H1 (cell line): ENCODE results near the gene UFD1. TPM values are rescaled to one million over a fixed set of nuclear protein-coding genes. Genes with fewer than 3 reads are reported as not detected.

Experiments used
- BACH1 ChIP-seq: IDR thresholded peaks from 2 replicates; pipeline ENCODE4 v1.6.1; 2012; ENCODE audit warnings: low read length, improper control_type of control experiment
- CEBPB ChIP-seq: IDR thresholded peaks from 2 replicates; pipeline ENCODE4 v1.6.1; 2012; ENCODE audit warnings: low read depth, low read length
- CHD1 ChIP-seq: IDR thresholded peaks from 2 replicates; pipeline ENCODE4 v1.6.1; 2012; ENCODE audit warnings: low read depth, low read length, improper control_type of control experiment
- EGR1 ChIP-seq: IDR thresholded peaks from 2 replicates; pipeline ENCODE4 v1.6.1; 2011; ENCODE audit warnings: low read depth, low read length, borderline replicate concordance
- FOSL1 ChIP-seq: IDR thresholded peaks from 2 replicates; pipeline ENCODE4 v1.6.1; 2011; ENCODE audit warnings: mild to moderate bottlenecking, low read depth, low read length, moderate library complexity; ENCODE audit not compliant: insufficient read depth
- HDAC2 ChIP-seq, 2 experiments: fragments of 300-600 bp in 1 of 2; sonication (generic) in 1 of 2; IDR thresholded peaks; 2 replicates each; pipeline ENCODE4 v1.6.1; 2011 to 2012; ENCODE audit warnings: low read depth in 2 of 2, low read length in 2 of 2, mild to moderate bottlenecking in 2 of 2, moderate library complexity in 2 of 2, borderline replicate concordance in 1 of 2, inconsistent platforms in 1 of 2
- MAFK ChIP-seq: IDR thresholded peaks from 2 replicates; pipeline ENCODE4 v1.6.1; 2012; ENCODE audit warnings: low read depth, mild to moderate bottlenecking, improper control_type of control experiment, low read length
- MAX ChIP-seq: IDR thresholded peaks from 2 replicates; pipeline ENCODE4 v1.6.1; 2012; ENCODE audit warnings: inconsistent platforms
- POLR2A ChIP-seq, 2 experiments: IDR thresholded peaks; 1 replicate in 1 of 2; 2 replicates in 1 of 2; pipeline ENCODE4 v1.6.1; 2011; ENCODE audit warnings: low read depth in 2 of 2, low read length in 2 of 2, mild to moderate bottlenecking in 2 of 2; ENCODE audit errors: control extremely low read depth in 1 of 2
- RAD21 ChIP-seq, 2 experiments: IDR thresholded peaks in 1 of 2; conservative IDR thresholded peaks in 1 of 2; 2 replicates each; pipeline ENCODE4 v1.6.1; 2011; ENCODE audit warnings: low read depth in 2 of 2, low read length in 2 of 2, improper control_type of control experiment in 1 of 2, inconsistent platforms in 1 of 2, mild to moderate bottlenecking in 1 of 2, moderate library complexity in 1 of 2
- RNF2 ChIP-seq: fragments of 200-900, 300-1000 bp; sonication (generic); IDR thresholded peaks from 2 replicates; pipeline ENCODE4 v1.7.1; 2016; ENCODE audit warnings: borderline replicate concordance, low read depth, mild to moderate bottlenecking, antibody characterized with exemption, low read length; ENCODE audit not compliant: poor library complexity, severe bottlenecking; ENCODE audit errors: missing control alignments
- SUZ12 ChIP-seq: fragments of 200-600 bp; sonication (generic); IDR thresholded peaks from 2 replicates; pipeline ENCODE4 v1.6.1; 2012; ENCODE audit warnings: mild to moderate bottlenecking, inconsistent platforms, low read length, moderate library complexity, mixed read lengths
- TAF7 ChIP-seq: optimal IDR thresholded peaks from 2 replicates; pipeline ENCODE3; 2011; ENCODE audit warnings: low read depth, mild to moderate bottlenecking, inconsistent platforms, low read length, moderate library complexity, borderline replicate concordance
- USF2 ChIP-seq: IDR thresholded peaks from 2 replicates; pipeline ENCODE4 v1.6.1; 2011; ENCODE audit warnings: low read length, improper control_type of control experiment
- YY1 ChIP-seq: IDR thresholded peaks from 2 replicates; pipeline ENCODE4 v1.6.1; 2011; ENCODE audit warnings: low read depth, mild to moderate bottlenecking, low read length
- ZNF274 ChIP-seq: IDR thresholded peaks from 2 replicates; pipeline ENCODE4 v1.7.0; 2012; ENCODE audit warnings: low read length, borderline replicate concordance; ENCODE audit errors: extremely low read depth
- polyA plus RNA-seq, 7 experiments: library from polyadenylated mRNA; depleted of rRNA in 3 of 7; stranded (reverse) in 5 of 7; unstranded in 2 of 7; fragments of >200 nt in 5 of 7; fragments of 200-250 nt in 2 of 7; gene quantifications; 1 replicate in 5 of 7; 2 replicates in 1 of 7; 4 replicates in 1 of 7; pipeline versions ENCODE4 v1.2.1 to v1.2.3, GENCODE V29; 2011 to 2013; ENCODE audit warnings: missing spikeins in 2 of 7, mixed read lengths in 2 of 7
- total RNA-seq: library from RNA; stranded (reverse); fragmentation: NEBNext Ultra II Directional; extraction: Animal tissue kit (Norgen Biotek cat#: 25700); gene quantifications from 2 replicates; pipeline ENCODE4 v1.2.1, GENCODE V29; 2021
- TF ChIP-seq, protein P1 (sequence below): IDR thresholded peaks from 2 replicates; pipeline ENCODE4 v1.6.1; 2011; ENCODE audit warnings: low read depth, mild to moderate bottlenecking, low read length; ENCODE audit not compliant: insufficient read depth

Gene UFD1
- total and polyA plus RNA-seq, 2 of the 8 experiments (the other 6 are each of a cell fraction or from before 2014, with no cell fraction given), result 74.6 to 116 TPM

DNA sequence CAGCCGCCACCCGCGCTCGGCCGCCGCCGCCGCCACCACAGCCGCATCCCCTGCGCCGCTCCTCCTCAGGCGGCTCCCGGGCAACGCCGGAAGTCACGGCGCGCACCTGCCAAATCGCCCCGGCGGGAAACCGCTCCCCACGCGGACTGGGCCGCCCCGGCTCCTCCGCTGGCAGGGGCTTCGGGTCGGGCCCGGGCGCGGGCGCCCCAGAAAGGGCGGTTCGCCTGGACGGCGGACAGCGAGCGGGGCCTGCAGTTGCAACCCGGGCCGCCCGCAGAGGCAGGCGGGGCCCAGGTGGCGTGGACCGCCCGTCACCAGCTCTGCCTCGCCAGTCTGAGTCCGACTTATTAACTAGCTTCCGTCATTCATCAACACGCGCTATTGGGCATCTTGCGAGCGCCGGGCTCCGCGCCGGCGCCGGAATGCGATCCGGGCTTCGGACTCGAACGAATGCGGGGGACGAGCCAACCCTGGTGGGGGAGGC, 47.3 kb downstream of the UFD1 start, which contains the start of gene HIRA (continued):
- TF ChIP-seq TAF7 (peak; percentile 94), YY1 (peak; percentile 67; the same call in 1 of the 2 replicates), MAFK (no peak), MAX (peak; percentile 60), HDAC2 (IDR thresholded peaks at IDR 0.05; ENCODE audit: borderline replicate concordance in 1 of 2, low read depth in 2 of 2, low read length in 2 of 2) (no peak), ZNF274 (no peak), CEBPB (no peak), FOSL1 (no peak), RAD21 (IDR thresholded peaks at IDR 0.05 in 1 of 2, conservative IDR thresholded peaks at IDR 0.05 in 1 of 2; ENCODE audit: low read depth in 2 of 2, low read length in 2 of 2) (no peak), RNF2 (no peak), SUZ12 (no peak), POLR2A (IDR thresholded peaks at IDR 0.05; ENCODE audit: control extremely low read depth in 1 of 2, low read depth in 2 of 2, low read length in 2 of 2) (no peak; a peak in 1 of 3 replicates), USF2 (no peak), BACH1 (no peak), EGR1 (no peak), CHD1 (no peak)
- TF ChIP-seq, protein P1, sequence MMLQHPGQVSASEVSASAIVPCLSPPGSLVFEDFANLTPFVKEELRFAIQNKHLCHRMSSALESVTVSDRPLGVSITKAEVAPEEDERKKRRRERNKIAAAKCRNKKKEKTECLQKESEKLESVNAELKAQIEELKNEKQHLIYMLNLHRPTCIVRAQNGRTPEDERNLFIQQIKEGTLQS, result no peak
- TF ChIP-seq, all 59 proteins: peak for 14
